ENCODE measurements around the gene POU3F3.

- TF ChIP-seq CTCF (conservative IDR thresholded peaks at IDR 0.05; ENCODE audit: low read length) (no peak), EZH2phosphoT487 (IDR thresholded peaks at IDR 0.05; ENCODE audit: borderline replicate concordance, low read depth, low read length) (no peak)
Measured at GRCh38 chr2:104861351-104862057, 7.6 kb downstream of the POU3F3 start.
